ENCODE measurements around the gene TXNDC2. TPM values are rescaled to one million over a fixed set of nuclear protein-coding genes. Genes with fewer than 3 reads are reported as not detected.
"Not testable (repeated sequence)": the region's sequence is repeated elsewhere in the genome, so short reads cannot be mapped to it uniquely, and the experiment has no call there.

The TXNDC2 gene
- total and polyA plus RNA-seq, 2 donors (not counting 1 experiment from before 2014, with no cell fraction given): 0.15 TPM; not detected in 1

DNA sequence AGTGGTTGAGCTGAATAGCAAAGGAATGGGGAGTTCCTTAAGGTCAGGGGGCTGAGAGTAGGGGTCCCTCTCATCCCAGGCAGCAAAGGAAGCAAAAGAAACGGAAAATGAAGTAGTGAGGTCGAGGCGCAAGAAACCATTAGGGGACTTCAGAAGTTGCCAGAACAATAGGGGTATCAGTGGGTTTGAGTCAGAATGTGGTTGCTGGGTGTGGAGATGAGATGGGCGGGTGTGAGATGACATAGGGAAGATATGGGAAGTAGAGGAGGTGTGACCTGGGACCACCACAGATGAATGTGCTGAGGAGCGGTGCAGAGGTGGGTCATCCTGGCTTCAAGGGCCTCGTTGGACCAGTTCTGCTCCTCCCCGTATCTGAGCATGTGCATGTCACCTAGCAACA is 14.9 kb downstream of the TXNDC2 start:
- DNase-seq (ENCODE audit: low read depth in 2 of 2): no peak
- Histone ChIP-seq H3K27me3 (ENCODE audit: control insufficient read depth, insufficient read depth, low read length) (no peaks in the 10 kb centered on the region), H2AFZ (ENCODE audit: low read length) (no peak overlapping the region), H3K79me2 (ENCODE audit: control insufficient read depth, insufficient read depth, low read length) (no peaks in the 10 kb centered on the region), H3K4me2 (ENCODE audit: extremely low read depth, insufficient read depth, low read length) (no peak overlapping the region), H3K9me3 (ENCODE audit: control insufficient read depth, insufficient read depth, low read depth, low read length) (no peaks in the 10 kb centered on the region), H3K4me1 (ENCODE audit: control insufficient read depth, extremely low read depth, insufficient read depth, low read length) (no peaks in the 10 kb centered on the region), H4K20me1 (ENCODE audit: control insufficient read depth, extremely low read depth, insufficient read depth, low read length) (no peaks in the 10 kb centered on the region), H3K27ac (ENCODE audit: insufficient read depth, low read length) (no peak overlapping the region), H3K4me3 (replicated peaks in 1 of 4; ENCODE audit: control extremely low read depth in 1 of 4, insufficient read depth in 1 of 4, low read depth in 3 of 4, low read length in 4 of 4) (no peak overlapping the region), H3K9ac (ENCODE audit: insufficient read depth, low read length) (no peak overlapping the region), H3K36me3 (ENCODE audit: control insufficient read depth, insufficient read depth, low read length) (no peaks in the 10 kb centered on the region)
- TF ChIP-seq, protein P1, sequence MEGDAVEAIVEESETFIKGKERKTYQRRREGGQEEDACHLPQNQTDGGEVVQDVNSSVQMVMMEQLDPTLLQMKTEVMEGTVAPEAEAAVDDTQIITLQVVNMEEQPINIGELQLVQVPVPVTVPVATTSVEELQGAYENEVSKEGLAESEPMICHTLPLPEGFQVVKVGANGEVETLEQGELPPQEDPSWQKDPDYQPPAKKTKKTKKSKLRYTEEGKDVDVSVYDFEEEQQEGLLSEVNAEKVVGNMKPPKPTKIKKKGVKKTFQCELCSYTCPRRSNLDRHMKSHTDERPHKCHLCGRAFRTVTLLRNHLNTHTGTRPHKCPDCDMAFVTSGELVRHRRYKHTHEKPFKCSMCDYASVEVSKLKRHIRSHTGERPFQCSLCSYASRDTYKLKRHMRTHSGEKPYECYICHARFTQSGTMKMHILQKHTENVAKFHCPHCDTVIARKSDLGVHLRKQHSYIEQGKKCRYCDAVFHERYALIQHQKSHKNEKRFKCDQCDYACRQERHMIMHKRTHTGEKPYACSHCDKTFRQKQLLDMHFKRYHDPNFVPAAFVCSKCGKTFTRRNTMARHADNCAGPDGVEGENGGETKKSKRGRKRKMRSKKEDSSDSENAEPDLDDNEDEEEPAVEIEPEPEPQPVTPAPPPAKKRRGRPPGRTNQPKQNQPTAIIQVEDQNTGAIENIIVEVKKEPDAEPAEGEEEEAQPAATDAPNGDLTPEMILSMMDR (conservative IDR thresholded peaks at IDR 0.05 in 1 of 2, IDR thresholded peaks at IDR 0.05 in 1 of 2; ENCODE audit: low read depth in 1 of 2, low read length in 2 of 2): no peak
- TF ChIP-seq EZH2 (IDR thresholded peaks at IDR 0.05; ENCODE audit: low read length, missing control alignments): no peak

DNA sequence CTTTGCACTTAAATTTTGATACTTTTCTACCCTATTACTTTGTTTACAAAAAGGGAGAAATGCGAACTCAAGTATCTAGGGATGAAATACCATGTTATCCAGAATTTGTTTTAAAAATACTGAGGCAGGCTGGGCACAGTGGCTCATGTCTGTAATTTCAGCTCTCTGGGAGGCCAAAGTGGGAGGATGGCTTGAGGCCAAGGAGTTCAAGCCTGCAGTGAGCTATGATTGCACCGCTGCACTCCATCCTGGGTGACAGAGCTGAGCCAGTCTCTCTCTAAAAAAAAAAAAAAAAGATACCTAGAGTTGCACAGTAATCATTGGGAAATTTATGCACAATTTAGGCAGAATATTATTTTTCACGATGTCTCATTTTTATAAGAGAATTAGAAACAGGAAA is 15.6 kb downstream of the TXNDC2 start:
- Histone ChIP-seq H3K9me3 (ENCODE audit: control insufficient read depth, insufficient read depth, low read depth, low read length) (no peaks in the 10 kb centered on the region), H3K4me1 (ENCODE audit: control insufficient read depth, extremely low read depth, insufficient read depth, low read length) (no peaks in the 10 kb centered on the region), H3K79me2 (ENCODE audit: control insufficient read depth, insufficient read depth, low read length) (no peaks in the 10 kb centered on the region), H3K4me3 (replicated peaks in 1 of 4; ENCODE audit: control extremely low read depth in 1 of 4, insufficient read depth in 1 of 4, low read depth in 3 of 4, low read length in 4 of 4) (no peak overlapping the region), H3K27me3 (ENCODE audit: control insufficient read depth, insufficient read depth, low read length) (no peaks in the 10 kb centered on the region), H4K20me1 (ENCODE audit: control insufficient read depth, extremely low read depth, insufficient read depth, low read length) (no peaks in the 10 kb centered on the region), H3K36me3 (ENCODE audit: control insufficient read depth, insufficient read depth, low read length) (no peaks in the 10 kb centered on the region), H3K27ac (ENCODE audit: insufficient read depth, low read length) (no peak overlapping the region), H3K4me2 (ENCODE audit: extremely low read depth, insufficient read depth, low read length) (no peak overlapping the region), H3K9ac (ENCODE audit: insufficient read depth, low read length) (no peak overlapping the region), H2AFZ (ENCODE audit: low read length) (no peak overlapping the region)
- DNase-seq (ENCODE audit: low read depth in 2 of 2): peak in 1 of 2 donors; percentile 46
- TF ChIP-seq, protein P1 (conservative IDR thresholded peaks at IDR 0.05 in 1 of 2, IDR thresholded peaks at IDR 0.05 in 1 of 2; ENCODE audit: low read depth in 1 of 2, low read length in 2 of 2): no peak
- no peak for TF ChIP-seq EZH2 (IDR thresholded peaks at IDR 0.05; ENCODE audit: low read length, missing control alignments)

DNA sequence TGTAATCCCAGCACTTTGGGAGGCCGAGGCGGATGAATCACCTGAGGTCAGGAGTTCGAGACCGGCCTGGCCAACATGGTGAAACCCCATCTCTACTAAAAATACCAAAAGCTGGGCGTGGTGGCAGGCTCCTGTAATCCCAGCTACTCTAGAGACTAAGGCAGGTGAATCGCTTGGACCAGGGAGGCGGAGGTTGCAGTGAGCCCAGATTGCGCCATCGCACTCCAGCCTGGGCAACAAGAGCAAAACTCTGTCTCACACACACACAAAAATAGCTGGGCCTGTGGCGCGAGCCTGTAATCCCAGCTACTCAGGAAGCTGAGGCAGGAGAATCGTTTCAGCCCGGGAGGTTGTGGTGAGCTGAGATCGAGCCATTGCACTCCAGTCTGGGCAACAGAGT is 16.5 kb downstream of the TXNDC2 start:
- not testable (repeated sequence) for H3K4me2 ChIP-seq (ENCODE audit: extremely low read depth, insufficient read depth, low read length); H3K9ac ChIP-seq (ENCODE audit: insufficient read depth, low read length); H3K27ac ChIP-seq (ENCODE audit: insufficient read depth, low read length); H3K36me3 ChIP-seq (ENCODE audit: control insufficient read depth, insufficient read depth, low read length); H2AFZ ChIP-seq (ENCODE audit: low read length); H3K79me2 ChIP-seq (ENCODE audit: control insufficient read depth, insufficient read depth, low read length); H3K9me3 ChIP-seq (ENCODE audit: control insufficient read depth, insufficient read depth, low read depth, low read length); H4K20me1 ChIP-seq (ENCODE audit: control insufficient read depth, extremely low read depth, insufficient read depth, low read length); H3K27me3 ChIP-seq (ENCODE audit: control insufficient read depth, insufficient read depth, low read length); H3K4me3 ChIP-seq (replicated peaks in 1 of 4; ENCODE audit: control extremely low read depth in 1 of 4, insufficient read depth in 1 of 4, low read depth in 3 of 4, low read length in 4 of 4); H3K4me1 ChIP-seq (ENCODE audit: control insufficient read depth, extremely low read depth, insufficient read depth, low read length); DNase-seq (ENCODE audit: low read depth in 2 of 2)
